HG03060 (cell line): ENCODE measurements around the gene URAD.

Source experiments
- ATAC-seq: cut with Tn5 transposase; IDR thresholded peaks from one replicate; pipeline ENCODE4 v1.9.1; 2021; ENCODE audit warnings: low read depth, moderate number of reproducible peaks; ENCODE audit not compliant: unreplicated experiment

URAD gene

DNA sequence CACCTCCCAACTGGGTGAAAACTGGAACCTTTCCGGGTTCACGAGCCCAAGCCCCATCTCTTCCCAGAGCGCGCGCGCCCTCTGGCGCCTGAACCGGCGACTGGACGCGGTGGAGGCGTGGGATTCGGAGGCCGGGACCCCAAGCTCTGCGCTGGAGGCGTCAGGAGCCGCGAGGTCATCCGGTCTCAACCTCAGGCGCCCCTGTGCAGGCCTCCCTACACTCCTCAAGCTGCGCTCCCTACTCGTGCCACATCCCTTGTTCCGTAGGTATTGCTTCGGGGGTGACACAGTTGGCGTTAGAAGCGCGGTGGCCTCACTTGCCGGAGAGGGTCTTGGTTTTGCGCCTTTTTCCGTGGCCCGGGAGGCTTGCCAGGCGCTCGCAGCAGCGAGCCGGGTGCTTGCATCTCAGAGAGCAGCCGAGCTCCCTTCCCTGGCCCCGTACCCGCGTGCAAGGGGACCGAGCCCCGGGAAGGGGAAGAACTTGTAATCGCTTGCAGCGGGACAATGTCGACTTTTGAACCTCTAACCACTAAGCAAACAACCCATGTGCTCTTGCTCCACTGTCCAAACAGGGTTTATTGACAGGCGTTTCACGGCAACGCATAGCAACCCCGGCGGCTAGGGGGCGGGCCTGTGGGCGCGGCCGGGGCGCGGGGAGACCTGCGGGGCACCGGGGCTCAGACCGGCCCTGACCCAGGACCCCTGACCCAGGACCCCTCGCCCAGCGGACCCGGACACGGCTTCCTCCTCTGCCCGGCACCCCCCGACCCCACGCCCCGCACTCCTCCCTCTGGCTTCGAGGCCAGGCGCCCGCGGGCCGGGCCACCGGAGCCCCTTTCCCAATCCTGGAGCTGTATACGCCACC lies 27.9 kb downstream of the URAD start:
- no peak for ATAC-seq

GRCh38 chr13:27959976-27960361 lies 28.5 kb downstream of the URAD start:
- ATAC-seq, result no peak

- ATAC-seq, result no peak
Measured at GRCh38 chr13:27956576-27957300, 31.8 kb downstream of the URAD start.

DNA sequence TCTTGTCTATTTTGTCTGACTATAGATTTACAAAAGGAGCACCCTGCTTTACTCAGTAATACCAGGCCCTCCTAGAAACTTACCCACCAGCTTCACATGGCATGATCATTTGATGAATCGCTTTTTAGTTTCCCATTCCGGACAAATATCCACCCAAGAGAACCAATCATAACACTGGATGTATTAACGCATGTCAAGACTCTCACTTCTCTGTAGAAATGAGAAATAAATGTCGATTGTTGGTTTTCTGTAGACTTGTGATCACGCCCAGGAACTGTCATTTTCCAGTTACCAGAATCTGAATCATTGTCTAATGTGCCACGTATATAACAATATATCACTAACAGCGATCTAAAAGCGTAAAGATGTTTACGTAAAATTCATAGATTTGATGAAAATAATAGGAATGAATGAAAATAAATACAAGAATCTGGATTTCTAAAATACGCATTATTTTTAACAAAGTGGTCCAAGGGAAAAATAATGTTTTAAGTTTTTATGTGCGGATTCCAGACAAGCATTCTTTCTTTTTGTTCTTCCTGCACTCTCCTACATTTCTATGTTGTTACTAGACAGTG lies 33.4 kb downstream of the URAD start:
- no peak for ATAC-seq

DNA sequence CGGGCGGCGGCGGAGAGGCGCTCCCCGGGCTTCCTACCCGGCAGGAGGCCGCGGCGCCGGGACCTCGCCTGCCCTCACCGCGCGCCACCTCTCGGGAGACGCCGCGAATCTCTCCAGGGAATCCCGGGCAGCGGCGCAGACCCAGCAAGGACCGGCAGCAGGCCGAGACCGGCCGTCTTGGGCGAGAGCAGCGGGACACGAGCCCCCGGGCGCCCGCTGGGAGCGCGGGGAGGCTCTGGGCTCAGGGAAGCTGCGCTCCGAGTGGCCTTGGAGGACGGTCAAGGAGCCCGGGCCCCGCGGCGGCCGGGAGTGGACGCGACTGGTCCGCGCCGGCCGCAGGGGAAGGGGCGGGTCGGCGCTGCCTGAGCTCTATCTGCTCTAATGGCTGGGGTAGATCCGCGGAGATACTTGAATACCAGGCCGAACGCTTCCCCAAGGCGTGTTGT lies 34.1 kb downstream of the URAD start:
- no peak for ATAC-seq

- no peak for ATAC-seq
Measured at GRCh38 chr13:27953676-27954405, 34.7 kb downstream of the URAD start.

DNA sequence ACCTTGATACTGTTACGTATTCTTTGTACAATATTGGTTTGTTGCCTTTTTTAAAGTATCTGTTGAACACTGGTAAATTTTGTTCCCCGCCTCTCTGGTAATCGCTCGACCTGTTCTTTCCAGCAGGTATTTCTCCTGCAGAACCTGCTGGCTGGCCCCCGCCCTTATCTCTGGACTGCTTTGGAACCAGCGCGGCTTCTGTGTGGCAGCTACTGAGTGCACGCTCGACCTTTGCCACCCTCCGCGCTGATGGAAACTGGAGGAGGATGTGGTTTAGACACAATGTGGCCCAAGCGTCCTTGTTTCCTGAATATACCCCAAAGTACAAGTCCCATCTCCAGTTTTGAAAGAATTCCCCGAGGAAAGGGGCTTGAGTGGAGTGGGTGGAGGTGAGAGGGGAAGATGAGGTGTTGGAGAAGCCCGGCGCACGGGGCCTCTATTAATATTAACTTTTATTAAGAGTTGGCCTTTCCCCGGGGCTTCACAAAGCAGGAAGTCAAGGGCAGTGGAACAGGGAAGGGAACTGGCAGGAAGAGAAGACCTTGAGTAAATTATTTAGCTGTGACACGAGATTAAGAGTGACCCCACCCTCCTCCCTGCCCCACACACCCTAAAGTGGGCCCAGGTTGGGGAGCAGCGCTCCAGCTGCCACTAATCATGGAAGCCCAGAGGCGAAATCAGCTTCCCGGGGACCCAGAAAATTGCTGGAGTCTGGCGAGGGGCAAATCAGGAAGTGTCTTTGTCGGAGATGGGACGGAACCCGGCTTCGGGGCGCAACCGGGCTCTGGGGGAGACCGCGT lies 35.4 kb downstream of the URAD start:
- ATAC-seq, result no peak

DNA sequence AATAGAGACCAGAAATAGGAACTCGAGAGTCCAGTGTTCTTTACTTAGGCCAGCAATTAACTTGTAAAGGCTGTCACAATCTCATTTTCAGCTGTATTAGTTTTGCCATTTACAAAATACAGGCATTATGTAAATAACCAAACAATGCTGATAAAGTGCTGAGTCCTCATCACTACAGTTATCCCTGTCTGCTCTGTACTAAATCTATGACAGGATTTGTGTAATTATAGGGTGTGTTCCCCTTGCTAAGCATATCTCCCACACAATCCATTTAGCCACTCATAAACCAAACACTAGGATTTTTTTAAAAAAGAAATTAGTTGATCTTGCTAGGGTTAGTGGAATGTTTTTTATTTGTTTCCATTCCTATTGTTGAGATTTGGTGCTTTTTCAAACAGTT lies 45.5 kb downstream of the URAD start:
- ATAC-seq, result no peak

DNA sequence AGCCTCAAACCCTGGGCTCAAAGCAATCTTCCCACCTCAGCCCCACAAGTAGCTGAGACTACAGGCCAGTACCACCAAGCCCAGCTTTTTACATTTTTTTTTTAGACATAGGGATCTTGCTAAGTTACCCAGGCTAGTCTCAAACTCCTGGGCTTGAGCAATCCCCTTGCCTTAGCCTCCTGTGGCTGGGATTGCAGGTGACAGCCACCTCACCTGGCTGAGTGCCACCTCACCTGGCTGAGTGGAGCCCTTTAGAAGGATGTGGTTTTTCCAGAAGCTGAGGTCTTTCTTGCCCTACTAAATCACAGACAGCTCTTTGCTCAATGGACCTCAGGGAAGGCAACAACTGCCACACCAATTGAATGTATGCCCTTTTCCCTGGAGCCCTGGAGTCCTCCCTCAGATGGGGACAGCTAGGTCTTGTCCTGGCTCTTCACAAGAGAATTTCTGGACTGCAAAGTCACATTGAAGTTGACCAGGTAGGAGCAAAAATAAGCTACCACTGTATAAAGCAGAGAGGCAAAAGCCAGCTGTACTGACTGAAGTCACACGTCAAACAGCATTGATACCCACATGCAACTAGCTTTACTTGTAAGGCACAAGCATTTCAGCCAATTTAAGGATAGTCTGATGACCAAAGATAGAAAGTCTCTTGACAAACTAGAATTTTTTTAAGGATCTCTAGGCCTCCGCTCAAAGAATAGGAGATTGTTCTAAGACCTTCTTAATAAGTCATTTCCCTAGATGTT lies 54.7 kb downstream of the URAD start:
- ATAC-seq, result no peak

DNA sequence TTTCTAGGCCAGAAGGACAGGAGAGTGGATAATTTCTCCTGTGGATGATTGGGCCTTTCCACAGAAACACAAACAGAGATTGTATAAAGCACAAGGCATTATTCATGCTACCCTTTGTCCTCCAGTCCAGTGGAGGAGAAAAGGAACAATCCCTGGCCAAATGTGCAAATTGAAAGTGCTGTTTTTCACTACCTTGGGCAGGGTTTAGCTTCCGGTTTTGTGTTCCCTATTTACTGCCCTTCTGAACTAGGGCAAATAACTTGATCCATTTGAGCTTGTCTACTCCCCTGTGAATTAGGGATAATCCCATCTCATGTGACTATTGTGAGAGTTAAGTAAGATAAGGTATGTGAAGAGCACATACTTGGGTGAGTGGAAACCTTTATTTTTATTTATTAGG lies 55.4 kb downstream of the URAD start:
- no peak for ATAC-seq

GRCh38 chr13:27929868-27930267 lies 58.6 kb downstream of the URAD start:
- no peak for ATAC-seq

DNA sequence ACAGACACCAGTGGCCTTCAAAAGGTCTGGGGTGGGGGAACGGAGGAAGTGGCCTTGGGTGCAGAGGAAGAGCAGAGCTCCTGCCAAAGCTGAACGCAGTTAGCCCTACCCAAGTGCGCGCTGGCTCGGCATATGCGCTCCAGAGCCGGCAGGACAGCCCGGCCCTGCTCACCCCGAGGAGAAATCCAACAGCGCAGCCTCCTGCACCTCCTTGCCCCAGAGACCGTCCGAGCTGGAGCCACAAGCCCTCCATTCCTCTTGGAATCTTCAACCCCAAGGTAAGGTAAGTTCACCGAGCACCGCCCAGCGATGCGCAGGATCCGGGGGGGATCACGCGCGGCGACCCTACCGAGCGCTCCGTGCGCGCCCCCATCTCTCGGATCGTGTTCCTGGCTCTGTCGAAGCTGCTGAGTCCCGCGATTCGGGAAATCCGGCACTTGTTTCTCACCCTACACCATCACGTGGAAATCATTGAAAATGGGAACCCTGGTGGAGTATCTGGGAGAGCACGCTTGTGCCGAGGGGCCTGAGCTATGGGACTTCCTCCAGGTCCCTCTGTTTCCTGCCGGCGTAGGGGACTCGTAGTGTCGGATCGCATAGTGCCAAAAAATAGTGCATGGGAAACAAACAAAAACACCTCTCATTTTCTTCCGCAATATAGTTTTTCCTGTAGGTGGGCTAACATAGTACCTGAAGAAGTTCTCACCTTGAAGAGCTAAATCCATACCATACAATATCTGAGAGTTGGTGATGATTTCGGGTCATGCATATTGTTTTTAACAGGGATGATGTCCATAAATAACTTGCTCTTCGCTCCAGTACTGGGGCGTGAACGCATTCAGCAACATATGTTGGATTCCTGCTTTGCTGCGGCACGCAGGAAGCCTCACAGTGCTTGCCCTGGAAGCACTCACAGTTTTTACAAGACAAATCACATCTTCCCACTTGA lies 59.4 kb downstream of the URAD start:
- ATAC-seq, result no peak

DNA sequence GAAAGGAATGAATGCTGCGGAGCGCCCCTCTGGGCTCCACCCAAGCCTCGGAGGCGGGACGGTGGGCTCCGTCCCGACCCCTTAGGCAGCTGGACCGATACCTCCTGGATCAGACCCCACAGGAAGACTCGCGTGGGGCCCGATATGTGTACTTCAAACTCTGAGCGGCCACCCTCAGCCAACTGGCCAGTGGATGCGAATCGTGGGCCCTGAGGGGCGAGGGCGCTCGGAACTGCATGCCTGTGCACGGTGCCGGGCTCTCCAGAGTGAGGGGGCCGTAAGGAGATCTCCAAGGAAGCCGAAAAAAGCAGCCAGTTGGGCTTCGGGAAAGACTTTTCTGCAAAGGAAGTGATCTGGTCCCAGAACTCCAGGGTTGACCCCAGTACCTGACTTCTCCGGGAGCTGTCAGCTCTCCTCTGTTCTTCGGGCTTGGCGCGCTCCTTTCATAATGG lies 60.1 kb downstream of the URAD start:
- ATAC-seq, result no peak
